ENCODE data around the gene MYBPC3. TPM values are rescaled to one million over a fixed set of nuclear protein-coding genes. Genes with fewer than 3 reads are reported as not detected.

Gene MYBPC3
- total and polyA plus RNA-seq, 5 donors, result 953 to 1,924 (median 1,256) TPM

DNA sequence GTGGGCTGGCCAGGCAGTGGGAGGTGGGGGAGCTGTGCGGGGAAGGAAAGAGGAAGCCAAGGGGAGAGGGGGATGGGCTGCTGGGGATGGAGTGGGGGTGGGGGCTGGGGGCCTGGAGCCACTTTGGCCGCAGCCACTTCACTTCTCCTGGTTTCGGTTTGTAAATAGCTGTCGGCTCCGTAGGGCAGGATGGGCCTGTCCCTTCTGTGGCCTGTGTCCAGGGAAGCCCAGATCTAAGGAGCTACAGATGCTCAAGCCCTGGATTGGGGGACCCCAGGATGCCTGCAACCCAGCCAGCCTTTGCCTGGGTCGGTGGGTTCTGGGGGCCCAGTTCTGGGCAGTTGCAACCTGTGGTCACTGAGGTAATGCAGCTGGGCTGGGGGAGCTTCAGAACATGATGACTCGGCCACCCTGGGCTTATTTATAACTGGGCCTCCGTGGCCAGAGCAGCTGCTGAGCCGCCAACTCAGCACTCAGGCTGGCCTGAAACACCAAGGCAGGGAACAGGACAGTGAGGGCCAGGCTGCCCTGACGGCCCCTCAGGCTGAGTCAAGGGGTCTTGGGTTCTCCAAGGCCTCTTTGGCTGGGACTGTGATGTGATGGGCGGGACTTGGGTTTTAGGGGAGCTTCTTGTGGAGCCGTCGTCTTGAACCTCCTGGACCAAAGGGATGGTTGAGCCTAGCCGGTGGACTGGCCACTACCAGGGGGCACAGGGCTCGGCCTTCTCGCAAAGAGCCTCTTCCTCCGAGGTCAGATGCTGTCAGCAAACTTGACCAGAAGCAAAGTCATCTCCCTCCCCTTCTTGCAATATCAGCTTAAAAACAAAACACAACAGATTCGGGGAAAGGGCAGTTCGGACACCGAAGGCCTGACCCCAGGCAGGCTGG lies 40.9 kb upstream of the MYBPC3 start:
- WGBS, result 66% methylated on average over 20 of the region's 20 CpGs
- H3K4me3 ChIP-seq (ENCODE audit: low read length), result no peak overlapping the region

DNA sequence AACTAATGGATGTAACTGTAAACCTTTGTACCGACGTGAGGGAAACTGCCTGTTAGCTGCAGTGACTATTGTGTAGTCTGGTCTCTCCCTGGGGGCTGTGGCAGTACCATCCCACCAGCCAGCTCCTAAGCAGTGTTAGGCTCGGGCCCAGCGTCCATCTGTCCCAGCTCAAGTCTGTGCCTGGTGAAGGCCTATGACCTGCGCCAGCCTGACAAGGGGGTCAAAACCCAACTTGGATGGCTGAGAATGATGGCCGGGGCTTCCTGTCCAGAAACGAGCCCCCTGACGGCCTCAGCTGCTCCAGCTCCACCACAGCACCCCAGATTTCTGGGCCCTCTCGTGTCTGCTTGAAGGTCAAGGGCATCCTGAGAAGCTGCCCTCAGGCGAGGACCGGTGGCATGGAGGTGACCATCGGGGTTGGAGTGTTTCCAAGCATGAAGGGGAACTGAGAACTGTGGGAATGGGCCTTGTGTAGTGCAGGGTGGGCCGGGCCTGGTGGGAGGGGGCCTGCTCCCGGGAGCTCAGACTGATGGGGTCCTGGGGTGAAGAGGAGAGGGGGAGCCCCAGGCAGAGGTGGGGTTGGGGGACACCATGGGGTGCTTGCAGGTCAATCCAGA lies 40.2 kb upstream of the MYBPC3 start:
- intact Hi-C loops (cut with DNase I), result no loop called here
- Histone ChIP-seq H3K9me3 (ENCODE audit: control insufficient read depth, low read length) (no peaks in the 10 kb centered on the region), H3K27me3 (ENCODE audit: control insufficient read depth, insufficient read depth) (no peaks in the 10 kb centered on the region), H3K4me3 (ENCODE audit: low read length) (no peak overlapping the region), H3K4me1 (ENCODE audit: control insufficient read depth, insufficient read depth, low read length) (peaks cover 3% of the 10 kb centered on the region), H3K27ac (ENCODE audit: low read length) (peak overlapping the region; percentile 18)
- DNase-seq, result no peak
- ATAC-seq, result no peak
- WGBS, result 84% methylated on average over 14 of the region's 14 CpGs

More for the DNA sequence above, 40.9 kb upstream of the MYBPC3 start:
- peak; percentile 38 to 77 (median 75) for DNase-seq
- H3K27me3 ChIP-seq (ENCODE audit: control insufficient read depth, insufficient read depth), result no peaks in the 10 kb centered on the region
- no peaks in the 10 kb centered on the region for H3K9me3 ChIP-seq (ENCODE audit: control insufficient read depth, low read length)
- ATAC-seq, result peak; percentile 24 to 37
- peak overlapping the region; percentile 79 for H3K27ac ChIP-seq (ENCODE audit: low read length)
- H3K4me1 ChIP-seq (ENCODE audit: control insufficient read depth, insufficient read depth, low read length), result peaks cover 3% of the 10 kb centered on the region
- intact Hi-C loops (cut with DNase I), result no loop called here

DNA sequence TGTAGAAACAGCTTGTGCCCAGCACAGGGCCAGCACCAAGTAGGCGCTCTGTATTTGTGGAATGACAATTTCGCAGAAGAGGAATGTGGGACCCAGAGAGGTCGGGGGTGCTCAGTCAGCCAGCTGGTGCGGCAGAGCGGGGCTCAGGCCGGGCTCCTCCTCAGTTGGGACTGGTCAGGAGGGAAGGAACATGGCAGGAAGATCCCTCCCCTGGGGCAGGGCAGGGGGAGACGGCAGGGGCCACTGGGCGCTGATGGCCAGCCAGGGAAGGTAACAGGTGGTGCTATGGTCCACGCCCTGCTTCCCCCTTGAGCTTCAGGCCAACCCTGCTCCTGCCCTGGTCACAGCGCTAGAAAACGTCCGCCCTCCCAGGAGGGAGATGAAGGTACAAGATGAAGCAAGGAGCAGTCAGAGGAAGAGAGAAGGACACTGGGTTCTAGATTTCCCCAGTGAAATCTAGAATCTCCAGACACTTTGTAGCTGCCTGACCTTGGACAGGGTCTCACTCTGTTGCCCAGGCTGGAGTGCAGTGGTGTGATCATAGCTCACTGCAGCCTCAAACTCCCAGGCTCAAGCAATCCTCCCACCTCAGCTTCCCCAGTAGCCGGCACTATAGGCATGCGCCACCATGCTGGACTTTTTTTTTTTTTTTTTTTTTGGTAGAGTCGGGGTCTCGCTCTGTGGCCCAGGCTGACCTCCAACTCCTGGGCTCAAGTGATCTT lies 39.4 kb upstream of the MYBPC3 start:
- Histone ChIP-seq H3K9me3 (ENCODE audit: control insufficient read depth, low read length) (no peaks in the 10 kb centered on the region), H3K27ac (ENCODE audit: low read length) (no peak overlapping the region), H3K4me1 (ENCODE audit: control insufficient read depth, insufficient read depth, low read length) (peaks cover 3% of the 10 kb centered on the region), H3K27me3 (ENCODE audit: control insufficient read depth, insufficient read depth) (no peaks in the 10 kb centered on the region), H3K4me3 (ENCODE audit: low read length) (no peak overlapping the region)
- WGBS, result 84% methylated on average over 16 of the region's 16 CpGs
- intact Hi-C loops (cut with DNase I), result no loop called here
- peak in 1 of 3 donors; percentile 55 for DNase-seq
- no peak for ATAC-seq

DNA sequence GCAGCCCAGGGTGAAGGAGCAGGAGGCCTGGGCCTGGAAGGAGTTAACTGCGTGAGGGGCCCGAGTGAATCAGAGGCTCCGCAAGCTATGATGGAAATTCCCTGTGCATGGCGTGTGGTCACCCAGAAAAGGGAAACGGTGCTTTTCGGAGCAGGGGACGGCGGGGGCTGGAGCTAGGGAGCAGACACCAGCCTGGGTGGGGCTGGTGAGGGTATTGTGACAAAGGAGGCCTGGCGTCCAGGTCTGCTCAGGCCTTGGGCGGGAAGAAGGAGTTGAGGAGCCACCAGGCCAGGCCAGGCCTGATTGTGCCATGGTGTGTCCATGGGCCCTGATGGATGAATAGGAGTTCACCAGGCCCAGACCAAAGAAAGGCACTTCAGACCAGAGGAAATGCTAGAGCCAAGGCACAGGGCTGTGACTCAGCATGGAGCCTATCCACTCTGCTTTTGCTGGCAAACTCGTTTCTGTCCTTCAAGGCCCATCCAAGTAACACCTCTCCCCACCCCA lies 38.6 kb upstream of the MYBPC3 start:
- WGBS, result 78% methylated on average over 11 of the region's 11 CpGs

DNA sequence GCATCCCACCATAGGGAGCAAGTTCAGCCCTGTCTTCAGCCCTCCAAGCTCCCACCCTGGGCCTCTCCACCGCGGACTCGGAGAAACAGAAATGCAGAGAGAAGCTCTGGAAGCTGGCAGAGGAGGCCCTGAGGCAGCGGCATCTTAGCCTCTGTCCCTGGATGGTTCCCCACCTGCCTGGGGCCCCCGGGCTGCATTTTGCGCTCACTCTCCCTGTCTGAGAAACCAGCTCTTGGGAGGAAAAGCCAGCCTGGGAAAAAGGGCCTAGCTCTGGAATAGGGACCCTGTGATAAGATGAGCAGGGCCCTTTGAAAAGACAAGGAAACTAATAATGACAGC lies 37.9 kb upstream of the MYBPC3 start:
- no peak overlapping the region for H3K4me3 ChIP-seq (ENCODE audit: low read length)
- H3K27ac ChIP-seq (ENCODE audit: low read length), result no peak overlapping the region
- WGBS, result 91% methylated on average over 6 of the region's 6 CpGs
- no peaks in the 10 kb centered on the region for H3K27me3 ChIP-seq (ENCODE audit: control insufficient read depth, insufficient read depth)
- ATAC-seq, result no peak
- H3K4me1 ChIP-seq (ENCODE audit: control insufficient read depth, insufficient read depth, low read length), result peaks cover 3% of the 10 kb centered on the region
- H3K9me3 ChIP-seq (ENCODE audit: control insufficient read depth, low read length), result no peaks in the 10 kb centered on the region
- intact Hi-C loops (cut with DNase I), result no loop called here
- DNase-seq, result peak in 1 of 3 donors; percentile 12

More for the DNA sequence above, 38.6 kb upstream of the MYBPC3 start:
- DNase-seq (peak; percentile 55 to 80 (median 79)), ATAC-seq (peak in 1 of 2 donors; percentile 13)
- peaks cover 3% of the 10 kb centered on the region for H3K4me1 ChIP-seq (ENCODE audit: control insufficient read depth, insufficient read depth, low read length)
- no peak overlapping the region for H3K27ac ChIP-seq (ENCODE audit: low read length)
- H3K9me3 ChIP-seq (ENCODE audit: control insufficient read depth, low read length), result no peaks in the 10 kb centered on the region
- intact Hi-C loops (cut with DNase I), result no loop called here
- no peaks in the 10 kb centered on the region for H3K27me3 ChIP-seq (ENCODE audit: control insufficient read depth, insufficient read depth)
- no peak overlapping the region for H3K4me3 ChIP-seq (ENCODE audit: low read length)

DNA sequence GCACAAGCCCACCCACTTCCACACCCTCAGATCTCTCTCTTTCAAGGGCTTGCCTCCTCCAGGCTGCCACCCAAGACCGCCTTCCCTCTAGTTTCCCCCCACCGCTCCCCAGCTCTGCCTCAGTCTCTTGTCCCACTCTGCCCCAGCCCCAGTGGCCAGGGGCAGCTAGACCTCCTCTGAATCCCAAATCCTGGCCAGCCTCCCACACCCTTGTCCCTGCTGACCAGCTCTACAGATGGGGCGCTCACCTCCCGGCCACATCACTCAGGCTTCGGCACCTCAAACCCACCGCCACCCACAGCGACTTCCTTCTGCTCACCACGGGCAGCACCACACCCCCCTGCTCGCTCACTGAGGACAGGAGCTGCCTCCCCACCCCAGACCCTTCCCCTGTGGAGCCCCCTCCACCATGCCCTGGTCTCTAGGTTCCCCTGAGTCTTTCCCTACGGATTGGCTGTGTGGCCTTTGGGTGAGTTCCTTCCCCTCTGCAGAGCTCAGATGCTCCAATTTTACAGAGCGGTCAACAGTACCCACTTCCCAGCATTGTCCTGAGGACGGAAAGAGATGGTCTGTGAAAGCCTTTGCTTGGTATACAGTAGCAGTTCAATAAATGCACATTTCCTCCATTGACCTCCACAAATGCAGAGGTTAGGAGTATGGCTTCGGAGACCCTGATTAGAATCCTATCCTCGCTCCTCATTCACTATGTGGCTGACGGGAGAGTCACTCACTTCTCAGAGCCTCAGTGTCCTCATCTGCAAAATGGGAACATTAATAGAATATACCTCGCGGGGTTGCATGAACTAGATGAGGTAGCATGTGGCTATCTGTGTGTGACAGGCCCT lies 37.3 kb upstream of the MYBPC3 start:
- H3K9me3 ChIP-seq (ENCODE audit: control insufficient read depth, low read length), result no peaks in the 10 kb centered on the region
- DNase-seq (no peak), ATAC-seq (no peak)
- H3K27me3 ChIP-seq (ENCODE audit: control insufficient read depth, insufficient read depth), result no peaks in the 10 kb centered on the region
- H3K27ac ChIP-seq (ENCODE audit: low read length), result no peak overlapping the region
- 85% methylated on average over 17 of the region's 17 CpGs for WGBS
- intact Hi-C loops (cut with DNase I), result no loop called here
- peaks cover 3% of the 10 kb centered on the region for H3K4me1 ChIP-seq (ENCODE audit: control insufficient read depth, insufficient read depth, low read length)
- no peak overlapping the region for H3K4me3 ChIP-seq (ENCODE audit: low read length)

DNA sequence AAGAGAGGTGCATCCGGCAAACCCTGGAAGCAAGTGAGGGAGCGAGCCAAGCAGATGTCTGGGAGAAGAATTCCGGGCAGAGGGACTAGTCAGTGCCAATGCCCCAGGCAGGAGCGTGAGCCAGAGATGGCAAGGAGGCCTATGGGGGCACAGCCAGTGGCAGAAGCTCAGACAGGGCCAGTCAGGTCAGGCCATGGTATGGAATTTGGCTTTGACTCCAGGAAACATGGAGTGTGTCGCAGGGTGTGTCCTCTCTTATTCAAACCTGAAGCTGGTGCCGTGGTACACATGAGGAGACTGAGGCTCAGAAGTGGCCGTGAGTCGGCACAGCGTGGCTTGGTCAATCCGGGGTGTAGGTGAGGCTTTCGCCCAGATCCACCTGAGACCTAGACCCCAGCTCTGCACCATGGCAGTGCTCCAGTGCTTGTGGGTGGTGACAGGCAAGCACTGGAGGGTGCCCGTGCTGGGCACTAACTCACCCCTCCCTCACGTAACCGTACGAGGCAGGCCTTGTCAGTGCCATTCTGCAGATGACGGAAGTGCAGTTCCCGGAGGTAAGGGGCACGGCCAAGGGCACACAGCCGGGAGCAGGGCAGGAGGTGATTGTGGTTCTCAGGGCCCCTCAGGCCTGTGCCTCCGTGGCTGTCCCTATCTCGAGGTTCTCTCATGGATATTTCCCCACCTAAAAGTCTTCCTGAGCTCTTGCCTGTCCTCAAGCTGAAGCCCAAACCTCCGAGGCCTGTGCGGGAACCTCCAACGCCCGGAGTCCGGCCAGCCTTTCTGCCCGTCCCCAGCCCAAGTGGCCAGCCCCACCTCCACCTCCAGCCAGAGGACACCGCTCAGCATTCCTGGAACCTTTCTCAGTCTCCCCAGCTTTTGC lies 36.4 kb upstream of the MYBPC3 start:
- H3K27me3 ChIP-seq (ENCODE audit: control insufficient read depth, insufficient read depth), result no peaks in the 10 kb centered on the region
- intact Hi-C loops (cut with DNase I), result no loop called here
- DNase-seq (peak in 1 of 3 donors; percentile 57), ATAC-seq (no peak)
- H3K4me3 ChIP-seq (ENCODE audit: low read length), result no peak overlapping the region
- peak overlapping the region; percentile 26 for H3K27ac ChIP-seq (ENCODE audit: low read length)
- peaks cover 3% of the 10 kb centered on the region for H3K4me1 ChIP-seq (ENCODE audit: control insufficient read depth, insufficient read depth, low read length)
- WGBS, result 84% methylated on average over 28 of the region's 28 CpGs
- no peaks in the 10 kb centered on the region for H3K9me3 ChIP-seq (ENCODE audit: control insufficient read depth, low read length)

DNA sequence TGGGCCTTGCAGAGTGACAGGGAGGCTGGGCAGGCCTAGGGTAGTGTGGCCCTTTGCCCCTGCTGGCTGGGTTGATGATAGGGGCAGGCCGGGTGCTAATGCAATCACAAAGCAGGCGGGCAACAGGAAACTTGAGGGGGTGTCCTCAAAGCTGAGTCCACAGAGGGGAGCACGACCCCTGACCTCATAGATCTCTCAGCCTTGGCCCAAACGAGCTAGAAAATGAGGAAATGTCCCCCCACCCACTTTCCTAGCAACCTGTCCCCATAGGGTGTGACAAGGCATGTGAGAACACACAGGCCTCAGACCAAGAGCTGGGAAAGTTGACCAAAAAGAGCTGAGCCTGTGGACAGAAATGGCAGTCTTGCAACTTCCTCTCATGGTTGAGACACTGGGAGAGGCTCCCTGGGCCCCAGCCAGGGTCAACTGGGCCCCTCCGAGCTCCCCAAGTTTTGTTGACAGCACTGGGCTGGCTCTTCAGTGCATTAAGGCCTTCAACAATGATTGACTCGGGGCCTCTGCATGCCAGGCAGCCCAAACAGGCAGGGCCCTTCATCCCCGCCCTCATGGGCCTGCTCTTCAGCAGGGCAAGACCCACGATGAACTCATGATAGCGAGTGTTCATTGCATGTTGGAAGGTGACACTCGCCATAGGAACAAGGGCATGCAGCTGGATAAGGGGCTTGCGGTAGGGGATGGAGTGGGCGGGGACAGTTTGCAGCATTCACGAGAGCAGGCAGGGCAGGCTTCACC lies 35.6 kb upstream of the MYBPC3 start:
- H3K27ac ChIP-seq (ENCODE audit: low read length), result peak overlapping the region; percentile 26
- intact Hi-C loops (cut with DNase I), result no loop called here

DNA sequence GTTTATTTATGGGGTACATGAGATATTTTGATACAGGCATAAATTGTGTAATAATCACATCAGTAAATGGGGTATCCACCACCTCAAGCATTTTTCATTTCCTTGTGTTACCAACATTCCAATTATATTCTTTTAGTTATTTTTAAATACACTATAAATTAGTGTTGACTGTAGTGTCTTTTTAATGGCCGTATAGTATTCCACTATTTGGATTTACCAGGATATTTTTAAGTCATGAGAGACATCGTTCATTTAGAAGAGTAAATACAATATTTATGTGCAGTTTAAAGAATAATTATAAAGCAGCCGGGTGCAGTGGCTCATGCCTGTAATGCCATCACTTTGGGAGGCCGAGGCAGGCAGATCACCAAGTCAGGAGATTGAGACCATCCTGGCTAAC lies 32.0 kb upstream of the MYBPC3 start:
- no peaks in the 10 kb centered on the region for H3K27me3 ChIP-seq (ENCODE audit: control insufficient read depth, insufficient read depth)
- ATAC-seq, result no peak

More for the DNA sequence above, 35.6 kb upstream of the MYBPC3 start:
- Histone ChIP-seq H3K4me1 (ENCODE audit: control insufficient read depth, insufficient read depth, low read length) (no peaks in the 10 kb centered on the region), H3K27me3 (ENCODE audit: control insufficient read depth, insufficient read depth) (no peaks in the 10 kb centered on the region), H3K4me3 (ENCODE audit: low read length) (no peak overlapping the region), H3K9me3 (ENCODE audit: control insufficient read depth, low read length) (no peaks in the 10 kb centered on the region)
- WGBS, result 70% methylated on average over 13 of the region's 13 CpGs
- DNase-seq (peak in 2 of 3 donors; percentile 63 to 77), ATAC-seq (peak; percentile 18 to 38)

More for the DNA sequence above, 32.0 kb upstream of the MYBPC3 start:
- Histone ChIP-seq H3K4me3 (ENCODE audit: low read length) (no peak overlapping the region), H3K9me3 (ENCODE audit: control insufficient read depth, low read length) (no peaks in the 10 kb centered on the region), H3K27ac (ENCODE audit: low read length) (no peak overlapping the region), H3K4me1 (ENCODE audit: control insufficient read depth, insufficient read depth, low read length) (no peaks in the 10 kb centered on the region)
- intact Hi-C loops (cut with DNase I), result no loop called here
- 93% methylated on average over 4 of the region's 4 CpGs for WGBS
- no peak for DNase-seq
